ENCODE results near the gene GDF10.

DNA sequence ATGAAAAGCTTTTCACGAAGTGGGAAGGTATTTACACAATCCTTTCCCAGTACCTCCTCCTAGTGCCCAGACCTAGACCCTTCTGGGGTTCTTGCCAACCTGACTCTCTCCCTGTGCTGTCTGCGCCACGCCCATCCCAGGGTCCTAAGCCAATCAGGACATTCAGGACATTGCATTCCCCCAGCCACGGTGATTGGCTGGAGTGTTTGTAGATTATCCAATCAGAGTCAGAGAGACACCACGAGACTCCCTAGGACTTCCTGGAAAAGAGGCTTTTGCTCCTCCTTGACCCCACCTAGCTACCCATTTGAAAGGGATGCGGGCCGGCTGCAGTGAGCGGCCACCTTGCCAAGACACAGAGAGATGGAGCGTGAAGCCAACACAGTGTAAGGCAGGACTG lies 18.7 kb downstream of the GDF10 start:
- TF ChIP-seq, protein P1, sequence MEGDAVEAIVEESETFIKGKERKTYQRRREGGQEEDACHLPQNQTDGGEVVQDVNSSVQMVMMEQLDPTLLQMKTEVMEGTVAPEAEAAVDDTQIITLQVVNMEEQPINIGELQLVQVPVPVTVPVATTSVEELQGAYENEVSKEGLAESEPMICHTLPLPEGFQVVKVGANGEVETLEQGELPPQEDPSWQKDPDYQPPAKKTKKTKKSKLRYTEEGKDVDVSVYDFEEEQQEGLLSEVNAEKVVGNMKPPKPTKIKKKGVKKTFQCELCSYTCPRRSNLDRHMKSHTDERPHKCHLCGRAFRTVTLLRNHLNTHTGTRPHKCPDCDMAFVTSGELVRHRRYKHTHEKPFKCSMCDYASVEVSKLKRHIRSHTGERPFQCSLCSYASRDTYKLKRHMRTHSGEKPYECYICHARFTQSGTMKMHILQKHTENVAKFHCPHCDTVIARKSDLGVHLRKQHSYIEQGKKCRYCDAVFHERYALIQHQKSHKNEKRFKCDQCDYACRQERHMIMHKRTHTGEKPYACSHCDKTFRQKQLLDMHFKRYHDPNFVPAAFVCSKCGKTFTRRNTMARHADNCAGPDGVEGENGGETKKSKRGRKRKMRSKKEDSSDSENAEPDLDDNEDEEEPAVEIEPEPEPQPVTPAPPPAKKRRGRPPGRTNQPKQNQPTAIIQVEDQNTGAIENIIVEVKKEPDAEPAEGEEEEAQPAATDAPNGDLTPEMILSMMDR (IDR thresholded peaks at IDR 0.05): no peak
- no peak for TF ChIP-seq POLR2AphosphoS5 (IDR thresholded peaks at IDR 0.05; ENCODE audit: low read depth, low read length)
- TF ChIP-seq, protein P2, sequence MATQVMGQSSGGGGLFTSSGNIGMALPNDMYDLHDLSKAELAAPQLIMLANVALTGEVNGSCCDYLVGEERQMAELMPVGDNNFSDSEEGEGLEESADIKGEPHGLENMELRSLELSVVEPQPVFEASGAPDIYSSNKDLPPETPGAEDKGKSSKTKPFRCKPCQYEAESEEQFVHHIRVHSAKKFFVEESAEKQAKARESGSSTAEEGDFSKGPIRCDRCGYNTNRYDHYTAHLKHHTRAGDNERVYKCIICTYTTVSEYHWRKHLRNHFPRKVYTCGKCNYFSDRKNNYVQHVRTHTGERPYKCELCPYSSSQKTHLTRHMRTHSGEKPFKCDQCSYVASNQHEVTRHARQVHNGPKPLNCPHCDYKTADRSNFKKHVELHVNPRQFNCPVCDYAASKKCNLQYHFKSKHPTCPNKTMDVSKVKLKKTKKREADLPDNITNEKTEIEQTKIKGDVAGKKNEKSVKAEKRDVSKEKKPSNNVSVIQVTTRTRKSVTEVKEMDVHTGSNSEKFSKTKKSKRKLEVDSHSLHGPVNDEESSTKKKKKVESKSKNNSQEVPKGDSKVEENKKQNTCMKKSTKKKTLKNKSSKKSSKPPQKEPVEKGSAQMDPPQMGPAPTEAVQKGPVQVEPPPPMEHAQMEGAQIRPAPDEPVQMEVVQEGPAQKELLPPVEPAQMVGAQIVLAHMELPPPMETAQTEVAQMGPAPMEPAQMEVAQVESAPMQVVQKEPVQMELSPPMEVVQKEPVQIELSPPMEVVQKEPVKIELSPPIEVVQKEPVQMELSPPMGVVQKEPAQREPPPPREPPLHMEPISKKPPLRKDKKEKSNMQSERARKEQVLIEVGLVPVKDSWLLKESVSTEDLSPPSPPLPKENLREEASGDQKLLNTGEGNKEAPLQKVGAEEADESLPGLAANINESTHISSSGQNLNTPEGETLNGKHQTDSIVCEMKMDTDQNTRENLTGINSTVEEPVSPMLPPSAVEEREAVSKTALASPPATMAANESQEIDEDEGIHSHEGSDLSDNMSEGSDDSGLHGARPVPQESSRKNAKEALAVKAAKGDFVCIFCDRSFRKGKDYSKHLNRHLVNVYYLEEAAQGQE (IDR thresholded peaks at IDR 0.05; ENCODE audit: low read depth, low read length): no peak
- TF ChIP-seq YY1 (IDR thresholded peaks at IDR 0.05; ENCODE audit: low read depth): no peak
- TF ChIP-seq EZH2phosphoT487 (IDR thresholded peaks at IDR 0.05; ENCODE audit: borderline replicate concordance, low read depth): no peak
- TF ChIP-seq TEAD4 (IDR thresholded peaks at IDR 0.05; ENCODE audit: borderline replicate concordance, insufficient read depth): no peak
- TF ChIP-seq MXI1 (IDR thresholded peaks at IDR 0.05; ENCODE audit: low read depth, low read length): no peak
- TF ChIP-seq RCOR1 (IDR thresholded peaks at IDR 0.05; ENCODE audit: low read length): no peak
- TF ChIP-seq SIN3A (IDR thresholded peaks at IDR 0.05; ENCODE audit: borderline replicate concordance, low read depth, low read length): no peak
